Astrocyte of the hippocampus (primary cell): ENCODE data around the gene BACE1.
A peak's percentile ranks its signal among the peaks of the same experiment; 100 is the strongest.

Experiments
- DNase-seq: peaks from one replicate; pipeline ENCODE4 v3.0.0; 2011; ENCODE audit warnings: low read depth, low spot score

BACE1 gene

GRCh38 chr11:117309310-117309709 is 6.7 kb downstream of the BACE1 start:
- DNase-seq: no peak

DNA sequence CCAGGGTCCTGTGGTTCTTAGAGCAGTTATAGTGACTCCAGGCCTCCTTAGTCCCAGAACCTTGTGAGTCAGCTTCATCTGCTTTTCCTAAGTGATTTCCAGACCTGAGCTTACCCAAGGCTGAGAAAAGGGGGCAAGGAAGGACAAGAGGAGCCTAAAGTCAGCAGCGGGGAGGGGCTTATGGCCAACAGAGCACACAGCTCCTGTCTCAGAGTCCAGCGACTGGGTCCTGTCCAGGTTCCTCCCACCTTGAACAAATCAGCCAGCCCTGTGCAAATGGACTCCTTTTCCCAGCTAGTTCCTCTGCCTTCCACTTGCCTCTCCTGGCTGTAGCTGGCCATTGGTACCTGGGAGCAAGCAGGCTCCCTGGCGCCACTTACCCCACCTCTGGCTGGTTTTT is 10.9 kb downstream of the BACE1 start:
- no peak for DNase-seq

DNA sequence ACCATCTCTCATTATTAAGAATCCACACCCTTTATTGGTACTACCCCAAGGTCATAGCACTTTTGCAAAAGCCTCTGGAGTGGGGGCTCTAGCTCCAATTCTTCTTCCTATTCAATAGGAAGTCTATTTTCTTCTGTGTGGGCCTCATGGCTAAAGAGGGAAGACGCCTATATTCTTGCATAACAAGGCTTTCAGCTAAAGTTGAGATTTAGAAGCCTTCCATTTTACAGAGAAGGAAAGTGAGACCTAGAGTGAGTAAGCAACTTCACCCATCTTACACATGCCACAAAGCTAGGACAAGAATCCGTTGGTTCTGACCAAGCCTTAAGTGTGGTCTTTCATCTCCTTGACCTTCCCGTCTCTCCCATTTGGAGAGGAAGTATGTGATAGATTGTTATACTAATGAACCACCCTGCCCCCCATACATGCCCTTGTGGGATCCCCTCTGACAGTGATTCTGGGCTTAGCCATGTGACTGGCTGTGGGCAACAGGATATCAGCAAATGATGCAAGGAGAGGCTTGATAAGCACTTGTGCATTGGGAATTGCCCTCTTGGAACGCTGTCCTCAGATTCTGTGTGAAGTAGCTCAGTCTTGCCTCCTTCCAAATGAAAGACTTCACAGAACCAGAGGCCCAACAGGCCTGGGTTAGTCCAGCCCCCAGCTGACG is 12.3 kb downstream of the BACE1 start:
- no peak for DNase-seq

DNA sequence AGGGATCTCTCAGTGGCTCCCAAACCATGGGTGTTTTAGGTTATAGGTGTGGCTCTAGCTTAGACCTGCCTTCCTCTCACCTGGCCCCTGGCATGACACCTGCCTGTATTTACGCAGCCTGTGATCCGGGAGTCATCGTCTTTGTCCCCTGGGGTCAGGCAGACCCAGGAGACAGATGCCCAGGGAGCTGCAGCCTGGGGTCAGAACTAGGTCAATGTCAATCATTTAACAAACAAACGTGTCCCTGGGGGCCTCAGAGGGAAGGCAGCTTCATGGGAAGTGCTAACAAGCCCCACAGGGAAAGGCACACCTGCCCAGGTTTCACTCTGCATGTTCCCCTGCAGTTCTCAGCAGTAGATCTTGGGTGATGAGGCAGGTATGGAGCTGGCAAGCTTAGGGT is 13.0 kb downstream of the BACE1 start:
- DNase-seq: no peak

GRCh38 chr11:117302228-117302627 is 13.8 kb downstream of the BACE1 start:
- DNase-seq: no peak

DNA sequence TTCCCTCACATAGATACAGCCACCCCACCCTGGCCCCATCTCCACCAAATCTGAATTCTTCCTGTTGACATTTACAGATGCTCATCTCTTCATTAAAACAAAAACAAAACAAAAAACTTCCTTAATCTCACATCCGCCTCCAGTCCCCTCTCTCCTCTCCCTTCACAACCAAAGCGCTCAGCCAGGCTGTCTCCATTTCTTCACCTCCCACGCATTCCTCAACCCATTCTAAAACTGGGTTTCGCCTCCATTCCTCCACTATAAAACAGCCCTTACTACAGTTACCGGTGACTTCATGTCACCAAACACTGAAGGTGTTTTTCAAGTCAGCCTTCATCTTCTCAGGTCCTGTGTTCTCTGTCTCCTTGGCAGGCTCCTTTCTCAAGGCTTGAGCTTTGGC is 15.3 kb downstream of the BACE1 start:
- DNase-seq: no peak

DNA sequence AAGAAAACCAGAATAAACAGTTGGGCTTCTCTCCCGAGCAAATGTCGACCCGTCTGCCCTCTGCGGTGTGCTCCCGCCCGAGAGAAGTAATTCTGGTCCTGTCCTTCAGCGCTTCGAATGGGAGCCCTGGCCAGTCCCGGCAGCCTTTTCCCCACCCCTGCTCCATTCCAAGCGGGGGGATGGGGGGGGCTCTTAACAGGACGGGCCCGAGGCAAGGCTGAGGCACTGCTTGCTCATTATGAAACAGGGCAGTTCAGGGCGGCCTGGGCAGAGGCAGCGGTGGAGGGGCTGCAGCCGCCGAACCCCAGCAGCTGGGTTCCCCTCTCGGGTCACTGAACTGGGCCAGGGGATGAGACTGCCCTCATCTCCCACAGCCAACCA is 15.8 kb downstream of the BACE1 start:
- peak; percentile 76 for DNase-seq

GRCh38 chr11:117299351-117300282 is 16.4 kb downstream of the BACE1 start:
- no peak for DNase-seq

DNA sequence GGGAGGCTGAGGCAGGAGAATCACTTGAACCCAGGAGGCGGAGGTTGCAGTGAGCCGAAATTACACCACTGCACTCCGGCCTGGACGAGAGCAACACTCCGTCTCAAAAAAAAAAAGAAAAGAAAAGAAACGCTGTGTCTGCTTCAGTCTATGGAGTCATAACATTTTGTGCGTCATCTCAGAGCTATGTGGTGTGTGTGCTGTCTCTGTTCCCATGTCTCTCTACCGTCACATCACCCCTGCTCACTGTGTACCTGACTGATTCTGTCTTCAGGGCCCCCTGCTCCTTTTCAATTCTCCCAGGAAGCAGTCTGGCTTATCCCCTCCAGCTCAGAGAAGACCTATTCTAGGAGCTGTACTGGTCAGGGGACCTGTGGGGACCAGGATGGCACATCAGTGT is 17.9 kb downstream of the BACE1 start:
- DNase-seq: no peak

DNA sequence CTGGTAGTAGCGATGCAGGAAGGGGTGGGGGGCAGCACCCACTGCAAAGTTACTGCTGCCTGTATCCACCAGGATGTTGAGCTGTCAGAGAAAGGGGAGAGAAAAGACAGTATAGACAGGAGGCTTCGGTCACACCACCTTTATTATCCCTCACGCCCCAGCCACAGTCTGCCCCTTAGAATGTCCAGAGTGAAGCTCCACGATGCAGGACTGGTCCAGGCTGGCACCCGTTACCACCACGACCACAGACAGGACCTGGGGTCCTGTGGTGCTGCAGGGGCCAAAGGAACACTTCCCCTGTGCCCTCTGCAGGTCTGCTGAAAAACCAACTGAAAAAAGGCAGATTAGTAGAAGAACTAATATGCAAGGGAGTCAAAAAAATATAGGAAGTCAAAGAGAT is 19.2 kb downstream of the BACE1 start:
- DNase-seq: no peak

DNA sequence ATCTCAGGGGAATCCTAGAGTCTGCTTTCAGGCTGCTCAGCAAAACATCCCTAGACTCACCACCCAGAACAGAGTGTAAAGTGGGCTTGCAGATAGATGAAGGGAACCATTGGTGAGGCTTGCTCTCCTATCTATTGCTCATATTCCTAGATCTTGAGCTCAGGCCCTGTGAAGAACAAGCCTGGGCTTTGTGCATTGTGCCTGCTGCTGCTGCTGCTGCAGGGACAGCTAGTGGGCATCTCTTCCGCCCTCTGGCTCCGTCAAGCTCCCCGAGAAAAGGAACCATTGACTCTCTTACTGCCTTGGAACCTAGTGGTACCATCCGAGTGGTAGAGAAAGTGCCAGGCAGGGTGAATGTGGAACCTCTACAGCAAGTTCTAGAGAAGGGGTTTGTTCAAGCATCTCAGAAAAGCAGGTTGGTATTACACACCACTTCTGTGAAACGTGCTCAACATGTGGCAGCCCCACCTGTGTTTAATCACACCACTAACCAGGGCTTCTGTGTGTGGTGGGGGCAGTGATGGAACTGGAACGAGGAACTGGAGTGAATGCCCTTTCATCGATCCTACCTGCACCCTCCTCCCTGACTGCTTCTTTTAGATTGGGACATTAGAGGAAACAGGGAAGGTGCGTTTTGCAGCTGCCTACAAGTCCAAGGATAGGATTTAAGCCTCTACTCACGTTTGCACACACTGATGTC is 20.5 kb downstream of the BACE1 start:
- DNase-seq: no peak

DNA sequence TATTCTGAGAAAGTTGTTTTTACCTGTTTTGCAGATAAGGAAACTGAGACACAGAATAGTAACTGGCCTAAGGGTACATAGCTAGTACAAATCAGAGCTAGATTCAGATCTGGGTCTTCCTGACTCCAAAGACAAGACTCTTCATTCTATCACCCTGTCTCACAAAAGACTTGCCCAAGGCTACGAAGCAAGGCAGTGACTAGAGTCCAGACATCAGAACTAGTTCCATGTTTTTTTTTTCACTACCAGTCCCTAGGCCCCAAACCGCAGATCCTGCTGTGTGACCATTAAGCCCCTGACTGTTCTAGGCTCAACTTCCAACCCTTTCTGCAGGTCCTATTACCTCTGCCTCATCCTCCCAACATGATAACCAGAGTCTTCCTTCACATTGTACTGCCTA is 23.4 kb downstream of the BACE1 start:
- DNase-seq: no peak

- DNase-seq: no peak
These were observed 25.2 kb downstream of the BACE1 start, which contains the start of gene BACE1-AS for GRCh38 chr11:117290809-117291396. Gene BACE1-AS (plus strand): TSS chr11:117291346.

GRCh38 chr11:117289795-117290194 is 26.3 kb downstream of the BACE1 start:
- DNase-seq: no peak

GRCh38 chr11:117287668-117288067 is 28.4 kb downstream of the BACE1 start:
- DNase-seq: no peak

- DNase-seq: no peak
These were observed 29.5 kb downstream of the BACE1 start for GRCh38 chr11:117286588-117286987.

DNA sequence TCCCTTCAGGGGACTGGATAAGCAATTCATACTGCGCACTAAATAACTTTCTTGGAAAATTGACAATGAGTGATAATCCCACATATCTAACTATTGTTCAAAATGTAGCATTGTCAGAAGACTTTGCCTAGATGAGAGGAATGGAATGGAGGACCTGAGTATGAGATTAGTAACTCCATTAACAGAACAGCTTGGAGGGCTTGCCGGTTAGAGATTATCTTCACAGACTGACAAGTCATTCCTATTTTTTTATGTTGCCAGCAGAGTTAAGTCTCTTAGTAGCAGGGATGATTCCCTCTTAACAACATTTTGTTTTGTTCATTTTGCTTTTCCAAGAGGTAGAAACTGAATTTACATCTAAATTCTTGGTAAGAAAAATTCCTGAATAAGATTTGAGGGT is 32.0 kb downstream of the BACE1 start:
- no peak for DNase-seq

- no peak for DNase-seq
These were observed 33.1 kb downstream of the BACE1 start for GRCh38 chr11:117282956-117283355.

GRCh38 chr11:117281869-117282268 is 34.2 kb downstream of the BACE1 start:
- DNase-seq: no peak

- DNase-seq: peak; percentile 93
These were observed 34.9 kb downstream of the BACE1 start for GRCh38 chr11:117281159-117281558.

DNA sequence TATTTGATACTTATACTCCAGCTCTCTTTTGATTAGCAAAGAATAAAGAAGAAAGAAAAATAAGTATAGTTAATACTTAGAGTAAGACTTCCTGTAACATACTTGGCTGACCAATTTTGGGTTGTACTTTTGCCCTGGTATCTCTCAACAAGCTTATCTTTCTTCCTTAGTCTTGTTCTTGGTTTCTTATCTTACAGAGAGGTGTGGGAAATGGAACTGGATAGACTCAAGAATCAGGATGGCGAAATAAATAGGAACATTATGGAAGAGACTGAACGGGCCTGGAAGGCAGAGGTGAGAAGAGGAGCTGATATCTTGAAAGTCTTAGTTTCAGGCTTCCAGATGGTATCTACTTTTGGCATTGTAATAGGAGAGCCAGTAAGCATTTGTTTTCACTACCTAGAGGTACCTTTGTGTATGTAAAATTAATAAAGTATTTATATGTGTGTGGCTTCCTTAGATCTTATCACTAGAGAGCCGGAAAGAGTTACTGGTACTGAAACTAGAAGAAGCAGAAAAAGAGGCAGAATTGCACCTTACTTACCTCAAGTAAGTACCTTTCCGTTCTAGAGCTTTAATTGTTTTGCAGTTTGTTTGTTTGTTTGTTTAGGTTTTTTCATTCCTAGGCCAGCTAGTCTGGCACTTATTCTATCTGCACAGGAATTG is 36.2 kb downstream of the BACE1 start:
- DNase-seq: no peak
